Esophagus muscularis mucosa (tissue), 3 donors: ENCODE measurements around the gene PSMA5.

Experiments
- CTCF ChIP-seq, 3 experiments: fragments of 200-600 bp in 2 of 3; fragments of 450-650 bp in 1 of 3; sonication (generic) in 2 of 3; IDR thresholded peaks; one replicate each; pipeline ENCODE4 v1.5.1; 2017 to 2019; ENCODE audit warnings: antibody characterized with exemption in 3 of 3, mild to moderate bottlenecking in 2 of 3, moderate library complexity in 1 of 3
- POLR2A ChIP-seq: fragments of 450-650 bp; IDR thresholded peaks from one replicate; pipeline ENCODE4 v1.6.1; 2017; ENCODE audit warnings: antibody characterized with exemption, moderate library complexity, mild to moderate bottlenecking, low read depth
- POLR2AphosphoS5 ChIP-seq, 2 donors: sonication (generic); formaldehyde crosslinking; IDR thresholded peaks; one replicate each; pipeline ENCODE4 v1.6.1; 2017; ENCODE audit warnings: antibody characterized with exemption in 2 of 2

GRCh38 chr1:109404838-109405237, 21.4 kb downstream of the PSMA5 start:
- TF ChIP-seq CTCF (IDR thresholded peaks at IDR 0.05) (no peak), POLR2A (no peak), POLR2AphosphoS5 (IDR thresholded peaks at IDR 0.05) (no peak)
